GM12891 (cell line): ENCODE data around the gene LCN10.

Source experiments
- DNase-seq: peaks from one replicate; pipeline ENCODE4 v3.0.0; 2011; ENCODE audit warnings: low spot score; ENCODE audit not compliant: insufficient read length
- FAIRE-seq: peaks from 2 replicates; lab custom pipeline; 2011; peaks lifted over from hg19 to GRCh38; lab: Jason Lieb, UNC
- PAX5 ChIP-seq: IDR thresholded peaks from 2 replicates; pipeline ENCODE4 v1.6.1; 2011; ENCODE audit warnings: low read length, moderate library complexity, mild to moderate bottlenecking; ENCODE audit not compliant: insufficient read depth, severe bottlenecking
- POLR2A ChIP-seq: IDR thresholded peaks from 2 replicates; pipeline ENCODE4 v1.6.1; 2011; ENCODE audit warnings: low read depth, low read length, control low read depth
- POLR2AphosphoS5 ChIP-seq: IDR thresholded peaks from 2 replicates; pipeline ENCODE4 v1.6.1; 2011; ENCODE audit warnings: low read depth, low read length, control low read depth
- POU2F2 ChIP-seq: IDR thresholded peaks from 2 replicates; pipeline ENCODE4 v1.6.1; 2011; ENCODE audit warnings: low read depth, mild to moderate bottlenecking, control low read depth, low read length, moderate library complexity
- SPI1 ChIP-seq: IDR thresholded peaks from 2 replicates; pipeline ENCODE4 v1.6.1; 2011; ENCODE audit warnings: low read depth, low read length, control low read depth
- TAF1 ChIP-seq: IDR thresholded peaks from 2 replicates; pipeline ENCODE4 v1.6.1; 2011; ENCODE audit warnings: low read depth, low read length, control low read depth

LCN10 gene

GRCh38 chr9:136784997-136785361, 42.2 kb upstream of the LCN10 start:
- no peak for TF ChIP-seq POLR2AphosphoS5
- no peak for TF ChIP-seq TAF1
- TF ChIP-seq PAX5, result no peak
- no peak for TF ChIP-seq SPI1
- no peak for TF ChIP-seq POLR2A
- no peak for TF ChIP-seq POU2F2
- DNase-seq (no peak), FAIRE-seq (no peak)

DNA sequence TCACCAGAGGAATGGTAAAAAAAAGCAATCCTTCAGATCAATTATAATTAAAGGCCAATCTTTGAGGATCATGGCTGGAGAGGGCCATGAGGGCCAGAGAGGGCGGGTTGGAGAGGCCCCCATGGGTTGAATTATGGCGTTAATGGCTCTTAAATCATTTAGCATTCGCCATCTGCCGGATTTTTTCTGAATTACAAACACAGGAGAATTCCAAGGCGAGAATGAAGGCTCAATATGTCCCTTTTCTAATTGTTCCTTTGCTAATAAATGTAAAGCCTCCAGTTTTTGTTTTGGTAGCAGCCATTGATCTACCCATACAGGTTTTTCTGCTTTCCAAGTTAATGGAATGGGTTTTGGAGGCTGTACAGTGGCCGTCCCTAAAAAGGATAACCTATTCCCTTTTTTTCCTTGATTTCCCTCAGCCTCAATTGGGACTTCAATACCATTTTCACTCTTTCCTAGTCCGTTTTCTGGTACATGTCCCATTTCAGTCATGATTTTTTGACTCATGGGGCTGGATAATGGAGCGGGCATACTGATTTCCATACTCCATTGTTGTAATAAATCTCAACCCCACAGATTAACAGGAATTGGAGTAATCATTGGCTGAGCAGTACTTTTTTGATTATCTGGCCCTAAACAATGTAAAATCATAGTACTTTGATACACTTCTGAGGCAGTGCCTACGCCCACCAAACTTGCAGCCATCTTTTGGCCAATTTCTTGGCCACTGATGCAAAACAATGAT, 41.7 kb upstream of the LCN10 start:
- DNase-seq, result no peak
- TF ChIP-seq TAF1, result no peak
- TF ChIP-seq SPI1, result no peak
- no peak for TF ChIP-seq POLR2AphosphoS5
- no peak for FAIRE-seq

DNA sequence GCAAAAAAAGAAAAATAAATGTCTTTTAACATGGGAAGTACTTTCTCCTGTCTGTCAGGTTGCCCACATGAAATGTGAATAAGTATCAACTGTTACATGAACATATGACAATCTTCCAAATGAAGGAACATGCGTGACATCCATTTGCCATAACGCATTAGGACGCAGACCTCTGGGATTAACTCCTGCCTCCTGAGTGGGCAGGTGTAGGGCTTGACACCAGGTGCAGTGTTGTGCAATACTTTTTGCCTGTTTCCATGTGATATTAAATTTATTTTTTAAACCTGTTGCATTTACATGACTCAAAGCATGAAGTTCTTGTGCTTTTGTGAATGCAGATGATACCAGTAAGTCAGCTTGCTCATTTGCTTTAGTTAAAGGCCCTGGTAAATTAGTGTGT, 39.7 kb upstream of the LCN10 start:
- TF ChIP-seq SPI1, result no peak
- TF ChIP-seq POLR2AphosphoS5, result no peak
- TF ChIP-seq POLR2A, result no peak
- no peak for TF ChIP-seq POU2F2
- no peak for TF ChIP-seq PAX5
- TF ChIP-seq TAF1, result no peak
- no peak for FAIRE-seq
- no peak for DNase-seq

DNA sequence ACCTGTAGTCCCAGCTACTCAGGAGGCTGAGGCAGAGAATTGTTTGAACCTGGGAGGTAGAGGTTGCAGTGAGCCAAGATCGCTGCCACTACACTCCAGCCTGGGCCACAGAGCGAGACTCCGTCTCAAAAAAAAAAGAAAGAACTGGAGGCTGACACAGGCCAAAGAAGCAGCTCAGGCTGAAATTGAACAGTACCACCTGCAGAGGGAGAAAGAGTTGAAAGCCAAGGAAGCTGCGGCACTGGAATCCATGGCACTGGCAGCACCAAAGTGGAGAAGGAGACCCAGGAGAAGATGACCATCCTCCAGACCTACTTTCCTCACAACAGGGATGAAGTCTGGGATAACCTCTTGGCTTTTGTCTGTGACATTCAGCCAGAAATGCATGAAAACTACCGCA, 37.1 kb upstream of the LCN10 start:
- TF ChIP-seq SPI1, result no peak
- TF ChIP-seq TAF1, result no peak
- TF ChIP-seq PAX5, result no peak
- no peak for TF ChIP-seq POLR2AphosphoS5
- TF ChIP-seq POLR2A, result no peak
- TF ChIP-seq POU2F2, result no peak
- FAIRE-seq (no peak), DNase-seq (no peak)

GRCh38 chr9:136777359-136777758, 34.6 kb upstream of the LCN10 start:
- no peak for FAIRE-seq
- TF ChIP-seq POU2F2, result no peak
- TF ChIP-seq PAX5, result no peak
- no peak for TF ChIP-seq POLR2AphosphoS5
- no peak for TF ChIP-seq TAF1
- TF ChIP-seq POLR2A, result no peak
- no peak for TF ChIP-seq SPI1
- no peak for DNase-seq

DNA sequence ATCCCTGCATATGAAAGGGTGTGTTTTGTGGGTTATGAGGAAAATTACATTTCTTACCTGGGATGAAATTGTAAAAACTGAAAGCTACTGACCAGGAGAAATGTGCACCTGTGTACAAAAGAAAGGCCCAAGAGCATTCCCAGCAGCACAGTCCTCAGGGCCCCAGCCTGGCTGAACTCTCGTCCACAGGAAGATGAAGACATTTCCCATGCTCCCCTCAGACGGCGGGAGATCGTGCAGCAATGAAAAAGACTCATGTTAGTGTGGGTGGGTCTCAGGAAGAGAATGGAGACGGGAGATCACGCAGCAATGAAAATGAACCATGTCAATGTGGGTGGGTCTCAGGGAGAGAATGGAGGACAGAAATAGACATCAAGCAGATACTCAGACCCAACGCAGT, 34.2 kb upstream of the LCN10 start:
- FAIRE-seq (no peak), DNase-seq (no peak)
- TF ChIP-seq SPI1, result no peak
- TF ChIP-seq POLR2A, result no peak
- no peak for TF ChIP-seq POU2F2
- TF ChIP-seq POLR2AphosphoS5, result no peak

DNA sequence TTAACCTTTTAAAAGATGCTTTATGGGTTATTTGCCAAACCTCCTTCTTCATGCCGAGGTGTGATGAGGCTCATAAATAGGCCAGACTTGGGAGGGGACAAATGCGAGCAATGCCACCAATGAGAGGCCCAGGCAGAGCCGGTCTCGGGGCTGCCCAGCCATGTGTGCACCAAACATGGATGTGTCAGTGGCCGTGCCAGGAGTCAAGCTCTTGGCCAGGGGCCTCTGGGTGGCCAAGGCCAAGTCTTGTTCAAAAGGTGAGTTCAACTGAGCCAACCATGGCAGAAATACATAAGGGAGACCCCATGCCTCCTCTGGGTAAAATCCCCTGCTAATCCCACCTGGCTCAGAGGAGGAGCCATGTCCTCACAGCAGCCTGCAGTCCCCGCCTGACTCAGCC, 32.5 kb upstream of the LCN10 start:
- DNase-seq (no peak), FAIRE-seq (no peak)
- TF ChIP-seq TAF1 (no peak), POLR2A (no peak), POLR2AphosphoS5 (no peak), PAX5 (no peak), POU2F2 (no peak), SPI1 (no peak)

GRCh38 chr9:136774416-136775045, 31.8 kb upstream of the LCN10 start:
- TF ChIP-seq SPI1 (no peak), POU2F2 (no peak), POLR2AphosphoS5 (no peak), POLR2A (no peak), TAF1 (no peak), PAX5 (no peak)
- FAIRE-seq (no peak), DNase-seq (no peak)

GRCh38 chr9:136773386-136774044, 30.8 kb upstream of the LCN10 start:
- TF ChIP-seq TAF1, result no peak
- TF ChIP-seq POLR2A, result no peak
- no peak for TF ChIP-seq POLR2AphosphoS5
- TF ChIP-seq PAX5, result no peak
- TF ChIP-seq SPI1, result no peak
- TF ChIP-seq POU2F2, result no peak
- DNase-seq, result no peak
- FAIRE-seq, result no peak

DNA sequence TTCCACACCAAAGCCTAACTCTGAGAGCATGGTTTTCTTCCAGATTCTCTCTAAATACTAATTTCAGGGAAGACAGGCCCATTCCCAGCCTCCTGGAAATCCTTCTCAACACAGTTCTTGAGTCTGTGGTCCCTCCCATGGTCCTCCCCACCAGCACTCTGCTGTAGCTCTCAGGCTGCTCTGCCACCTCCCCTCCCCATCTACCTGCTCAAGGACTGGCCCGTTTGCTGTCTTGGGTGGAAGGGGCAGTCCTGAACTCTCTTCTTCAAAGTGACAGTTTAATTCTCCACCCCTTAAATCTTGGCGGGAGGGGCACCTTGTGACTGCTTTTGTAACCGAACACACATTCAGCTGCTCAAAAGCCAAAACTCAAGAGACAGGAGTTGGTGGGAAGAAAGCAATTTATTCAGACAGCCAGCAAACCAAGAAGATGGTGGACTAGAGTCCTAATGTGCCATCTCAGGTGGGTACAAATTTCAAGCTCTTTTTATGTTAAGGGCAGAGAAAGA, 29.2 kb upstream of the LCN10 start:
- FAIRE-seq, result no peak
- TF ChIP-seq POLR2AphosphoS5, result no peak
- no peak for TF ChIP-seq TAF1
- no peak for TF ChIP-seq POLR2A

More for the DNA sequence above, 29.2 kb upstream of the LCN10 start:
- DNase-seq, result no peak
